Neural progenitor cell (in vitro differentiated cells): ENCODE measurements around the gene GSDME. TPM values are rescaled to one million over a fixed set of nuclear protein-coding genes. Genes with fewer than 3 reads are reported as not detected.

Experiments used
- DNase-seq: peaks from one replicate; pipeline ENCODE4 v3.0.0-alpha.2; 2016; ENCODE audit warnings: low spot score
- H2AFZ ChIP-seq: fragments of 200-600 bp; sonication (generic); replicated peaks from 2 replicates; pipeline ENCODE4 v1.6.1; 2016; ENCODE audit warnings: antibody characterized with exemption
- H3F3A ChIP-seq: fragments of 200-600 bp; sonication (generic); 2 replicates; pipeline ENCODE4 v1.6.1; 2016; ENCODE audit warnings: antibody characterized with exemption, low read depth
- H3K27ac ChIP-seq: fragments of 200-600 bp; sonication (generic); 2 replicates; pipeline ENCODE4 v1.5.1; 2016; ENCODE audit warnings: mild to moderate bottlenecking
- H3K27me3 ChIP-seq: fragments of 200-600 bp; sonication (generic); 2 replicates; pipeline ENCODE4 v1.6.1; 2016; ENCODE audit warnings: mild to moderate bottlenecking, moderate library complexity
- H3K36me3 ChIP-seq: fragments of 200-600 bp; sonication (generic); 2 replicates; pipeline ENCODE4 v1.5.1; 2016
- H3K4me1 ChIP-seq: fragments of 200-600 bp; sonication (generic); 2 replicates; pipeline ENCODE4 v1.6.1; 2016; ENCODE audit warnings: mixed run types
- H3K4me2 ChIP-seq: fragments of 200-600 bp; sonication (generic); 2 replicates; pipeline ENCODE4 v1.6.1; 2016
- H3K4me3 ChIP-seq: fragments of 200-600 bp; sonication (generic); 2 replicates; pipeline ENCODE4 v1.5.1; 2016
- H3K79me2 ChIP-seq: fragments of 200-600 bp; sonication (generic); 2 replicates; pipeline ENCODE4 v1.6.1; 2016; ENCODE audit warnings: low read depth
- H3K9ac ChIP-seq: fragments of 200-600 bp; sonication (generic); 2 replicates; pipeline ENCODE4 v1.6.1; 2016
- H3K9me3 ChIP-seq: fragments of 200-600 bp; sonication (generic); 2 replicates; pipeline ENCODE4 v1.5.1; 2016; ENCODE audit warnings: low read depth
- H4K20me1 ChIP-seq: fragments of 200-600 bp; sonication (generic); 2 replicates; pipeline ENCODE4 v1.6.1; 2016; ENCODE audit warnings: low read depth
- H3K27ac Mint-ChIP-seq: 3 replicates; pipeline ENCODE4 v1.8.0; 2021; ENCODE audit warnings: mixed read lengths
- H3K27me3 Mint-ChIP-seq: 2 replicates; pipeline ENCODE4 v1.8.0; 2022; ENCODE audit warnings: low read depth, mild to moderate bottlenecking, inconsistent platforms, moderate library complexity, mixed read lengths; ENCODE audit not compliant: insufficient read depth
- H3K36me3 Mint-ChIP-seq: 3 replicates; pipeline ENCODE4 v1.8.0; 2021; ENCODE audit warnings: mixed read lengths
- H3K4me1 Mint-ChIP-seq: 3 replicates; pipeline ENCODE4 v1.8.0; 2021; ENCODE audit warnings: mixed read lengths
- H3K4me3 Mint-ChIP-seq: 3 replicates; pipeline ENCODE4 v1.8.0; 2021; ENCODE audit warnings: mild to moderate bottlenecking, moderate library complexity, mixed read lengths
- H3K9me3 Mint-ChIP-seq: 3 replicates; pipeline ENCODE4 v1.8.0; 2020; ENCODE audit warnings: mixed read lengths
- CTCF ChIP-seq: fragments of 200-600 bp; sonication (generic); IDR thresholded peaks from 2 replicates; pipeline ENCODE4 v1.5.1; 2017; ENCODE audit warnings: antibody characterized with exemption, mild to moderate bottlenecking
- EZH2 ChIP-seq: fragments of 200-600 bp; sonication (generic); IDR thresholded peaks from 2 replicates; pipeline ENCODE4 v1.6.1; 2017; ENCODE audit warnings: antibody characterized with exemption, mild to moderate bottlenecking, moderate library complexity
- EZH2phosphoT487 ChIP-seq: fragments of 200-600 bp; sonication (generic); IDR thresholded peaks from 2 replicates; pipeline ENCODE4 v1.6.1; 2017; ENCODE audit warnings: antibody characterized with exemption
- total RNA-seq: library from RNA; depleted of rRNA; stranded (reverse); fragments of >200 nt; gene quantifications from 2 replicates; pipeline ENCODE4 v1.2.3, GENCODE V29; 2015; ENCODE audit warnings: low replicate concordance

The GSDME gene
- total RNA-seq, 1 donor from 2014 or later = 15.5 TPM

DNA sequence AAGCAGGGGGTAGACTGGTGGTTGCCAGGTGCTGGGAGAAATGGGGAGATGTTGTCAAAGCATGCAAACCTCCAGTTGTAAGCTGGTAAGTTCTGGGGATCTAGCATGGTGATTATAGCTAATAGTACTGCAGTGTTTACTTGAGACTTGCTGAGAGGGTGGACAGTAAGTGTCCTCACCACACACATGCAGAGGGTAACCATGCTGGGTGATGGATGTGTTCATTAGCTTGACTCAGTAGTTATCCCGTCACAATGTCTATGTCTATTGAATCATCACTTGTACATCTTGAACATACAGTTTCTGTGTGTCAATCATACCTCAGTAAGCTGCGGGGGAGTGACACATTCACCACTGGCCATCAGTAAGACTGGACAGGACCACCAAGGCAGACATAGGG, 42.1 kb downstream of the GSDME start:
- TF ChIP-seq CTCF = no peak
- no peak for TF ChIP-seq EZH2
- no peak for TF ChIP-seq EZH2phosphoT487
- H3K9me3 Mint-ChIP-seq = no peaks in the 10 kb centered on the region
- H3K27ac ChIP-seq = no peak overlapping the region
- H3K4me3 ChIP-seq = no peak overlapping the region
- H3F3A ChIP-seq = no peaks in the 10 kb centered on the region
- H4K20me1 ChIP-seq = no peaks in the 10 kb centered on the region
- no peaks in the 10 kb centered on the region for H3K9me3 ChIP-seq
- no peaks in the 10 kb centered on the region for H3K4me1 ChIP-seq
- no peak overlapping the region for H2AFZ ChIP-seq
- peaks cover 9% of the 10 kb centered on the region for H3K27me3 Mint-ChIP-seq
- DNase-seq = peak; percentile 0
- H3K27ac Mint-ChIP-seq = no peak overlapping the region
- no peaks in the 10 kb centered on the region for H3K27me3 ChIP-seq
- no peak overlapping the region for H3K9ac ChIP-seq
- peaks cover 3% of the 10 kb centered on the region for H3K36me3 Mint-ChIP-seq
- H3K4me2 ChIP-seq = no peak overlapping the region
- no peaks in the 10 kb centered on the region for H3K79me2 ChIP-seq
- no peaks in the 10 kb centered on the region for H3K36me3 ChIP-seq
- no peaks in the 10 kb centered on the region for H3K4me1 Mint-ChIP-seq
- no peak overlapping the region for H3K4me3 Mint-ChIP-seq

GRCh38 chr7:24714676-24715010, 42.6 kb downstream of the GSDME start:
- H3K4me2 ChIP-seq = no peak overlapping the region
- H3K27ac ChIP-seq = no peak overlapping the region
- Mint-ChIP-seq H3K27ac (no peak overlapping the region), H3K4me3 (no peak overlapping the region), H3K27me3 (peaks cover 9% of the 10 kb centered on the region), H3K4me1 (no peaks in the 10 kb centered on the region), H3K36me3 (peaks cover 5% of the 10 kb centered on the region), H3K9me3 (no peaks in the 10 kb centered on the region)
- peak; percentile 0 for DNase-seq
- no peak overlapping the region for H3K4me3 ChIP-seq
- H3K27me3 ChIP-seq = no peaks in the 10 kb centered on the region
- no peak overlapping the region for H3K9ac ChIP-seq
- no peaks in the 10 kb centered on the region for H3K36me3 ChIP-seq
- no peaks in the 10 kb centered on the region for H3F3A ChIP-seq
- no peaks in the 10 kb centered on the region for H4K20me1 ChIP-seq
- TF ChIP-seq EZH2phosphoT487 (no peak), CTCF (no peak), EZH2 (no peak)
- no peaks in the 10 kb centered on the region for H3K4me1 ChIP-seq
- no peaks in the 10 kb centered on the region for H3K9me3 ChIP-seq
- H2AFZ ChIP-seq = no peak overlapping the region
- H3K79me2 ChIP-seq = no peaks in the 10 kb centered on the region

DNA sequence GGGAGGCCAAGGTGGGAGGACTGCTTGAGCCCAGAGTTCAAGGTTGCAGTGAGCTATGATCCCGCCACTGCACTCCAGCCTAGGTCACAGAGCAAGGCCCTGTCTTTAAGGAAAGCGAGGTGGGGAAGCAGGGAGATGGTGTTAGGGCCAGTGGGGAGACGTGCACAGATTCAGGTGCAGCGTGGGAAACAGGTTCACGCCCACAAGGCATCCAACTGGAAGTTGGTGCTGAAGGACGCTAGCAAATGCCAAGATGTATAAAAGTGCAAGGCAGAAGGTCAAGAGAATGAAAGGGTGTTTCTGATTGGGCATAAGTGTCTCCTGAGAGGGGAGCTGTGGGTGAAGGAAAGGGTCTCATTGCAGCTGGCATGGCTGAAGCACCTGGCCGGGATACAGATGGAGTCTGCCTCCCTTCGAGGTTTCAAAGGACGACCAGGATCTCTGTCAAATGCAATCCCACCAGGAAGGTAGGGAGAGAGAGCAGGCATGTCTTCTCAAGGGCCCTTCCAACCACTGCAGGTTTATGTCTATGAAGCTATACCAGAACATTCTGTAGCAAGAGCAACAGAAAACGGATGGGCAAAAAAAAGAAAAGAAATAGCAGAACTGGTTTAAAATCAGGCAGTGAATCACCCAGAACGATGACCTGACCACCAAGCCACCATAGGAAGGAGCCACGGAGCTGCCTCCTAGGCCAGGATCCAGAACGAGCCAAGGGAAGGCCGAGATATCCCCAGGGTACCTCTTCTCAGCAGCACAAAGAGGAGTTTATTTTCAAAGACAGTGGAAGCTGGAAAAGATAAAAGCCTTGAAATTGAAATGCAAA, 43.2 kb downstream of the GSDME start:
- H3K27me3 ChIP-seq = no peaks in the 10 kb centered on the region
- Mint-ChIP-seq H3K4me1 (no peaks in the 10 kb centered on the region), H3K27me3 (peaks cover 11% of the 10 kb centered on the region), H3K4me3 (no peak overlapping the region), H3K27ac (peak overlapping the region; percentile 76), H3K9me3 (no peaks in the 10 kb centered on the region), H3K36me3 (peaks cover 8% of the 10 kb centered on the region)
- H3K36me3 ChIP-seq = no peaks in the 10 kb centered on the region
- H3K9ac ChIP-seq = no peak overlapping the region
- no peaks in the 10 kb centered on the region for H3F3A ChIP-seq
- no peak overlapping the region for H3K27ac ChIP-seq
- no peaks in the 10 kb centered on the region for H3K4me1 ChIP-seq
- H3K4me3 ChIP-seq = no peak overlapping the region
- no peaks in the 10 kb centered on the region for H3K79me2 ChIP-seq
- peak; percentile 0 for DNase-seq
- H2AFZ ChIP-seq = no peak overlapping the region
- no peak overlapping the region for H3K4me2 ChIP-seq
- no peaks in the 10 kb centered on the region for H4K20me1 ChIP-seq
- TF ChIP-seq CTCF (no peak), EZH2 (no peak), EZH2phosphoT487 (no peak)
- H3K9me3 ChIP-seq = no peaks in the 10 kb centered on the region
